NCI-H1092 (cell line): Measurements from ENCODE around the gene CENPE.

Experiments used
- DNase-seq: peaks from one replicate; lab custom pipeline; 2025; lab: John Stamatoyannopoulos, UW

The CENPE gene

DNA sequence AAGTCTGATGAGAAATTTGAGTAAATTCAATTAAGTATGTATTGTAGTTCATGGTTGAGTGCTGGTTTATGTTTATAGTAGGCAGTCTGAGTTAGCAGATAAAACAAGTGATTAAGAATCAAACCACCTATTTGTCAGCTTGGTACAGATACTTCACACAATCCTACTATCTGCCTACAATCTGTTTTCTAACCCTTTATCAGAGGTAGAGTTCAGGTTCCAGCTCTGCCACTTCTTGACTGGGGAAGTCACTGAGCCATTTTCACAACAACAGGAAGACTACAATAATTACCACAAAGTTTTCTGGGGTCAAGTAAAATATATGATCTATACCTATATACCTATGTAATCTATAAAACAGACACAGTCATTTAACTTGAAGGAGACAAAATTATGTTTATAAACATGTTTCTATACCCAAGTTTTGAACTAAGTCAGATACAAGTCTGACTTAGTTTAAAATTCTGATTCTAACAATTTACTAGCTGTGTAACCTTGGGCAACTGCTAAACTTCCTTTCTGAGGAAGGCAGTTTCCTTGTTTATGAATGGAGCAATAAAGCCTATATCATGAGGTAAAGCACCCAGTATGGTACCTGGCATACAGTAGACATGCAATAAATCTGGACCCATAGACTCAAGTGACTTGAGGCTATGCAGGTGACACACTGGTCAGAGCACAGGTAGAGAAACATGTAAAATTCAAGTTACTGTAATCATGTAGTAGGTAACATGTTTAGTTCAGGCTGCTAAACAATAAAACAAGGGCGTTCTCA, 61.3 kb downstream of the CENPE start:
- no peak for DNase-seq

DNA sequence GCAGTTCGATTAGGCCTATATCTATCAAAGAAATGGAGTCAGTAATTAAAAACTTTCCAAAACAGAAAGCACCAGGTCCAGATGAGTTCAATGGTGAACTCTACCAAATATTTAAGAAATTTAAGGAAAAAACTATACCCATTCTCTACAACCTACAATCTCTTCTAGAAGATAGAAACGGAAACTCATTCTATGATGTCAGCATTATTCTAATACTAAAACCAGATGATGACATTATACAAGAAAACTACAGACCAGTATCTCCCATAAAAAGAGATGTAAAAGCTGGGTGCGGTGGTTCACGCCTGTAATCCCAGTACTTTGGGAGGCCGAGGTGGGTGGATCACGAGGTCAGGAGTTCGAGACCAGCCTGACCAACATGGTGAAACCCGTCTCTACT, 69.0 kb downstream of the CENPE start:
- DNase-seq, result no peak

DNA sequence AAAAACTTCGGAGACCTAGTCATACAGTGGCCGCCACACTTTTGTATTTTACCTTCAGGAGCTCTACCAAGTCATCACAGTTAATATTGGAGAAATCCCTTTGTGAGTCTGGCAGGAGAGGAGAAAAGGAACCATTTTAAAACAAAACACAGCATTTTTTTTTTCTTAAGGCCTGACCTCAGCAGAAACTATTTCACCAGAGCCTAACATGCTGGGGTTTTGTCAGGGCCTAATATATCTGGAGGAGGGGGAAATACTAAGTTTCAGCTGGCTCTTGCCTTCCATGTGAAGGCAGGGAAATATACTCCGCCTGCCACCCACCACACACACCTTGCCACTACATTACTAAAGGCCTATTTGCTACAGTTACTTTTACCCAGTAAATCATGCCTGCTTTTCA, 72.0 kb downstream of the CENPE start:
- DNase-seq, result no peak

- DNase-seq, result no peak
Measured at GRCh38 chr4:103123114-103123513, 75.0 kb downstream of the CENPE start.

GRCh38 chr4:103118166-103118565, 80.0 kb downstream of the CENPE start:
- no peak for DNase-seq

- no peak for DNase-seq
Measured at GRCh38 chr4:103111598-103111997, 86.5 kb downstream of the CENPE start.

GRCh38 chr4:103108542-103108941, 89.6 kb downstream of the CENPE start:
- no peak for DNase-seq

DNA sequence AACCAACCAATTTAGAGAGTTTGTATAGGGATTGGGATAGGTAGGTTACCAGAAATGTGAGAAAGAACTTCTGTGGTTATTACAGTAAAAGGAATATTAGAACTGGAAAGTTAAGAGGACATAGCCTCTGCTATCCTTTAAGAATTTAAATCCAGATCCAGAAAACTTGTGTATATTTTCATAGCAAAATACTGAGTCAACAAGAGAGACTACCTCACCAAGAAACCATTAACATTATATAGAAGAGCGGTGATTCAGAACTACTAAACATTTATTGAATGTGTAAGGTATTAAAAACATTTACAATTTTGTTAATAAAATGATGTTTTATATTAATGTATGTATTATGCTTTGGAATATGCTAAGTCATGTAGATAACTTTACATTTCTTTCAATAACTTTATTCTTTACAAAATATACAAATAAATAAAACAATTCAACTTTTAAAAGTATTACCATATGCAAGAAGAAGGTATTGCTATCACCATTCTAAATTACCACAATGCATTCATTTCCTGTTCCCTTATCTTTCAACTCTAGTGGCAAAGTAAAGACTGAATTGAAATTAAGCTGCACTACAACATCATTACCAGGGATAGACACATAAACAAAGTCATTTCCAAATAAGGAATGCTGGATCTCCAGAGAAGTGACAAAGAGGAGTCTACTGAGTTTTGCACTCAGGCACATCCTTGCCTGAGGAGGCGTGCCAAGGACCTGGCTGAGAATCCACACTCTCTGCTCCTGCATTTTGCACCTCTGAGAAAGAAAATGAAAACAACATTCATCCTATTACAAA, 92.4 kb downstream of the CENPE start:
- DNase-seq, result no peak

DNA sequence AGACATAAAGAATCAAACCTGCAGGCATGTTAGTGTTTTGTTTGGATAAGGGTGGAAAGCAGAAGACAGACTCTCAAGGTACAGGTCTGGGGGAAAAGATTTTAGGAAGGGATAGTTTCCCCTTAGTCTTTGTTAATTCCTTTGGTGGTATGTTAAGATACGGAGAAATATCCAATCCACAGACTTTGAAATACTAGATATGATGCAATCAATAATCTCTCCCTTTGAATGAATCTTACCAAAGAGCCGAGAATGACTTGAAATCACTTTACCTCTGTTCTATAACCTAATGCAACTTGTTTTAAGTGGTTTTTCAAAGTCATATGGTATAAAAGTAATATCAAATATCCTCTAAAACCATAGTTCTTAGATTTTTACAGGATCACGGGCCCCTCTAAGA, 93.3 kb downstream of the CENPE start:
- DNase-seq, result no peak

DNA sequence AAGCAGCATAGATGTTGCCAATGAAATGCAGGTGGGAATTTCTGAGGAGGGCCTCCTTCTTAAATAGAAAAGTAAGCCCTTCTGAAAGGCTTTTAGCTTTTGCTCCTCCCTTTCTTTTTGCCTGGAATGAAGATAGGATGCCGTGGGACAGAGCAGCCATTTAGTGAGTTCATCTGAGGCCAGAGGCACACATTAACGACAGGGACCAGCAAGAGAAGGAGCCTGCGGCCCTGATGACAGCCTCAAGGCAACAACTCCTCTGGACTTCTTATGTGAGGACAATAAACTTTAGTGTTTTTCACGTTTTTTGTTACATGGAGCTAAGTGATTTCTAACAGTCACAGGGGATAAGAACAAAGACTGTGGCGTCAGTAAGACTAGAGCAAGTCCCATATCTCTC, 97.5 kb downstream of the CENPE start:
- DNase-seq, result no peak

GRCh38 chr4:103099691-103100392, 98.3 kb downstream of the CENPE start, which contains the start of gene BDH2:
Gene BDH2 (minus strand): TSS chr4:103099834. CDS start chr4:103096254, 3,580 bp downstream.
- DNase-seq, result peak; percentile 80

DNA sequence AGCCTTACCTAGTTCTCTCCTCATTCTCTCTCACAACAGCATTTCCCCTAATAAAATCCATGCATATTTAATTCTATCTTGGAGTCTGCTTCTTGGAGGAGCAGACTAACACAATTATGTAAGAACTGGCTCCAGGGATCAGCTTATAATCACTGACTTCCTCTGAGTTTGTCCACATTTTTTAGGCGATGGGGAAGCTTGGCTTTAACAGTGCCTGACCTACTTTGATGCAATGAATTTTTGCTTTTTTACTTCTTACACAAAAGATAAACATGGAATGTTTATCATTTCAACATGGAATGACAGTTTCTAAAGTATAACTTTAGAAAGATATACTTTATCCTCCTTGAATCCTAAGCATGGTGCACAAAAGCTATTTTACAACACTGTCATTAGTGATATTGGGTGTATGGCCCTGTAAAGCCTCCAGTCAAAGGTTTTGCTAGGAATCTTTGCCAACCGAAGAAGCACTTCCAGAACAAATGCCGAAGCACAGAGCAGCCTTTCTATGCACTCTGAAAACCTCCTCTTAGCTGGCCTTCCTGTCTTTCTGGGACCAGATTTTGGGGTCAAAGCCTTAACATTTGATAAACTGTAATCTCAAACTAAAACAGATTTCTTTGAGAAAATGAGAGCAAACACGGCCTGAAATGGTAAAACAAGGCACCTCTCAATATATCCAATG, 99.2 kb downstream of the CENPE start:
- no peak for DNase-seq

GRCh38 chr4:103098341-103098740, 99.8 kb downstream of the CENPE start:
- DNase-seq, result no peak

GRCh38 chr4:103097112-103097511, 101.0 kb downstream of the CENPE start:
- DNase-seq, result no peak

- DNase-seq, result no peak
Measured at GRCh38 chr4:103095080-103095479, 103.1 kb downstream of the CENPE start.

DNA sequence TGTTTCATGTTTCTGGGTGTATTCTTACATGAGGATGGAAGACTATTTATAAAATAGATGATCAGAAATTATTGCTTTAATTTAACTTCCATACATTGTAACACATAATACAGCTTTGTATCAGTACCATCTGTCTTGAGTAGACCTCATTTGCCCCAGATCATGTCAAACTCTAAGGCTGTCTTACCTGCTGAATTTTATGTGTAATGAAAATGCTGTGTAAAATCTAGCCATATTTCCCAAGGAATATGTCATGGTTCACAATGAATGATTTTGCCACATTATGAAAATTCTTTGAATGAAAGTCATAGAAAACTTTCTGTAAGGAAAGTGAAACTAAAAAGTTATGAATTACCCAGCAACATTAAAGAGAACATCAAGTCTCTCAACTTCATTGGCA, 105.9 kb downstream of the CENPE start:
- DNase-seq, result no peak

DNA sequence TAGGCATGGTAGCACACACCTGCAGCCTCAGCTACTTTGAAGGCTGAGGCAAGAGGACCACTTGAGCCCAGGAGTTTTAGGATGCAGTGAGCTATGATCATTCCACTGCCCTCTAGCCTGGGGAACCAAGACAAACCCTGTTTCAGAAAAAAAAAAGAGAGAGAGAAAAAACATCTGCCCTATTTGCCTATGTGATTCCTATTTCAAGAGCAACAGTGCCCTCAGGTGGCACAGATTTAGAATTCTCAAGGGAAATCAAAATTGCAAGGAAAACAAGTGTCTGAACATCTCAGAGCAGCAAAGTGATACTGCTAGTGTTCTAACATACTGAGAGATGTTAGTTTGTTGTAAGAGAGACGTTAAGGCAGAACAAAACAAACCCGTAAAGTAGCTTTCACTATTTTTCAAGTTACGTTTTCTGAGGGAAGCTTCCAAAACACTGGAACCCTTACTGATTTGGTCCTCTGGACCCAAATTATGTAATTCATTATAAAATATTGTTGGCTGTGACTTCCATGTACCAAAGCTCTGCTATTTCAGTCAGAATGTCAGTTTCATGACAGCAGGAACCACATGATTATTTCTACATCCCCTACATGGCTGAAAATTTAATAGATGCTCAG, 106.4 kb downstream of the CENPE start:
- peak; percentile 47 for DNase-seq

DNA sequence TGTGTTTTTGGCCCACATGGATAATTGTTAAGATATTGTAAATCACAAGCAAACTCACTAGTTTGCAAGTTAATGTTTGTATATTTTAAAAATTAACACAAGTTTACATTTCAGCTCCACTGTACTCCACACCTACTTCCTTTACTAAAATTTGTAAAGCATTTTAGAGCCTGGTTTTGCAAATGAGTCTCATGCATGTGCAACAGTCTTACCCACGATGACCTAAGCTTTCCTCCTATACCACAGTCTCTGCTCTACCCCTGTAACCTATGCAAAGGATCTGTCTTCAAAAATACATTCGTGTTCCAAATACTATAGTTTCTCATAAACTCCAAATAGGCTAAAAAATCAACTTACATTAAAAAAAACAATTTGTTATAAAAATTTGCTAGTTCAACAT, 108.7 kb downstream of the CENPE start:
- DNase-seq, result no peak

DNA sequence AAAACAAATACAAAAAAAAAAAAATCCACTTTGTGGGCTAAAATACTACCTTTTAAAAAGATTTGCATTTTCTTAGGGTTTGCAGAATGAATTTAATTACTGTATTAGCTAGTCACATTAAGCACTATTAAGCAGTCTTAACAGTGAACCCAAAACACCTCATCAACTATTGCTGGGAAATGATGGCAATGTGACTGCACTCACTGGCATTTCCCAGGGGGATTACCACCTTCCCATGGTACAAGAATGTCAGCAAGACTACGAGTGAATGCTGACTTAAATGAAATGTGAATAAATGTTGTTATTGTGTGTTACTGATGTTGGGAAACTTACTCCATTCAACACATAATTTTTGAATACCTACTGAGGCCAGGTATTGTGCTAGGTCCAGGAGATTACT, 111.6 kb downstream of the CENPE start:
- DNase-seq, result no peak

DNA sequence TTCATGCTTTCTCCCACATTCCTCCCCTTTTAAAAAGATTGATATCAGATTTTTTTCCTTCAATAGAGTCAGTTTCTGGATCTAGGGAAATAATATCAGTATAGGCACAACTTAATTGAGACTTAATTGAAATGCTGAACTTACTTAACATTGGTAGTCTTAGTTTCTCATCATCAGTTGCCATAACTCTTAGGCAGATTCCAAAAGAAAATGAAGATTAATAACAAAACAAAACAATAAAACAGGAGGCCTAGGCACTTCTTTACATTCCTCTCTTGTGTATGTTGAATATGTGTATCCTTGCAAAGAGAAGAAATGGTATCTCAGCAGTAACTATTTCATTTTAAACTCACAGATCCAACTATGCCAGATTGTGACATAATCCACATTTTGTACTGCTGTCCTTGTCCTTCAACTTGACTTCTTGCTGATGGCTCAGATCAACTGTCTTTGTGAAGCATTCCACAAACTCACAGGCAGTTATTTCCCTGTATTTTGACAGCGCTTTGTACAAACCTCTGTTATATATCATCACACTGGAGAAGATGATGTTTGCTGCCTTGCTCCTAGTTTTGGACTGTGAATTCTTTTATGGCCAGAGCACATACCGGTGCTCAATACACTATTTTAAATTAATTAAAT, 112.5 kb downstream of the CENPE start:
- DNase-seq, result no peak

GRCh38 chr4:103079621-103080020, 118.5 kb downstream of the CENPE start:
- DNase-seq, result no peak
